CD14-positive monocyte (primary cell): ENCODE data around the gene ARHGAP21. TPM values are rescaled to one million over a fixed set of nuclear protein-coding genes. Genes with fewer than 3 reads are reported as not detected.

ENCODE experiments used
- DNase-seq, 3 donors: peaks; one replicate each; pipeline ENCODE4 v3.0.0-alpha.2; 2011 to 2022
- H2AFZ ChIP-seq: 2 replicates; pipeline ENCODE4 v1.6.0; 2012; ENCODE audit warnings: mild to moderate bottlenecking, low read depth, low read length, inconsistent platforms; ENCODE audit not compliant: insufficient read depth, poor library complexity, severe bottlenecking
- H3K27ac ChIP-seq, 2 donors: 1 replicate in 1 of 2; 2 replicates in 1 of 2; pipeline ENCODE4 v1.5.1; 2012 to 2013; ENCODE audit warnings: low read length in 2 of 2, control low read depth in 1 of 2, inconsistent platforms in 1 of 2, low read depth in 1 of 2, mild to moderate bottlenecking in 1 of 2
- H3K27me3 ChIP-seq, 2 donors: one replicate each; pipeline versions ENCODE4 v1.6.0 to v1.6.1; 2011 to 2013; ENCODE audit warnings: low read length in 2 of 2; ENCODE audit not compliant: control insufficient read depth in 2 of 2, insufficient read depth in 2 of 2
- H3K36me3 ChIP-seq, 2 donors: replicated peaks in 1 of 2; 1 replicate in 1 of 2; 2 replicates in 1 of 2; pipeline versions ENCODE4 v1.5.1 to v1.6.1; 2012 to 2013; ENCODE audit warnings: low read length in 2 of 2, control low read depth in 1 of 2, inconsistent platforms in 1 of 2, mild to moderate bottlenecking in 1 of 2; ENCODE audit not compliant: insufficient read depth in 2 of 2, control insufficient read depth in 1 of 2
- H3K4me1 ChIP-seq, 2 donors: 1 replicate in 1 of 2; 2 replicates in 1 of 2; pipeline versions ENCODE4 v1.5.1 to v1.6.1; 2012 to 2013; ENCODE audit warnings: low read length in 2 of 2, control low read depth in 1 of 2, inconsistent platforms in 1 of 2, mild to moderate bottlenecking in 1 of 2, moderate library complexity in 1 of 2; ENCODE audit not compliant: insufficient read depth in 2 of 2, control insufficient read depth in 1 of 2
- H3K4me2 ChIP-seq: replicated peaks from 2 replicates; pipeline ENCODE3; 2012; ENCODE audit warnings: low read length, moderate library complexity, mild to moderate bottlenecking; ENCODE audit not compliant: poor library complexity, severe bottlenecking; ENCODE audit errors: extremely low read depth
- H3K4me3 ChIP-seq, 3 experiments: fragments of 200-600 bp in 1 of 3; sonication (generic) in 1 of 3; replicated peaks in 1 of 3; 1 replicate in 2 of 3; 2 replicates in 1 of 3; pipeline ENCODE4 v1.5.1; 2011 to 2013; ENCODE audit warnings: low read length in 3 of 3, mild to moderate bottlenecking in 3 of 3, control low read depth in 2 of 3, low read depth in 2 of 3, inconsistent platforms in 1 of 3, moderate library complexity in 1 of 3
- H3K79me2 ChIP-seq: 2 replicates; pipeline ENCODE4 v1.6.0; 2012; ENCODE audit warnings: mild to moderate bottlenecking, control low read depth, inconsistent platforms, low read length, moderate library complexity; ENCODE audit not compliant: insufficient read depth
- H3K9ac ChIP-seq: 2 replicates; pipeline ENCODE4 v1.6.0; 2017; ENCODE audit warnings: low read length, mild to moderate bottlenecking; ENCODE audit not compliant: insufficient read depth, poor library complexity, severe bottlenecking
- H3K9me3 ChIP-seq, 2 donors: replicated peaks in 1 of 2; 1 replicate in 1 of 2; 2 replicates in 1 of 2; pipeline versions ENCODE4 v1.5.1 to v1.6.1; 2012 to 2013; ENCODE audit warnings: low read length in 2 of 2, control low read depth in 1 of 2; ENCODE audit not compliant: control insufficient read depth in 1 of 2, insufficient read depth in 1 of 2
- H4K20me1 ChIP-seq: 2 replicates; pipeline ENCODE4 v1.6.0; 2012; ENCODE audit warnings: mild to moderate bottlenecking, low read length, control low read depth, moderate library complexity; ENCODE audit not compliant: insufficient read depth
- H3K27ac Mint-ChIP-seq, 7 donors: one replicate each; pipeline ENCODE4 v1.8.0; 2020; ENCODE audit warnings: mild to moderate bottlenecking in 7 of 7, mixed read lengths in 7 of 7, moderate library complexity in 6 of 7, inconsistent platforms in 2 of 7
- H3K27me3 Mint-ChIP-seq, 3 donors: one replicate each; pipeline ENCODE4 v1.8.0; 2021 to 2022; ENCODE audit warnings: low read depth in 3 of 3, mild to moderate bottlenecking in 3 of 3, mixed read lengths in 3 of 3, moderate library complexity in 3 of 3, inconsistent platforms in 1 of 3
- H3K36me3 Mint-ChIP-seq, 2 donors: one replicate each; pipeline ENCODE4 v1.8.0; 2020; ENCODE audit warnings: mixed read lengths in 2 of 2, inconsistent platforms in 1 of 2, mild to moderate bottlenecking in 1 of 2
- H3K4me1 Mint-ChIP-seq: one replicate; pipeline ENCODE4 v1.8.0; 2020; ENCODE audit warnings: mild to moderate bottlenecking, mixed read lengths
- H3K4me3 Mint-ChIP-seq, 2 donors: one replicate each; pipeline ENCODE4 v1.8.0; 2020; ENCODE audit warnings: mild to moderate bottlenecking in 2 of 2, mixed read lengths in 2 of 2, moderate library complexity in 1 of 2
- H3K9me3 Mint-ChIP-seq, 7 donors: one replicate each; pipeline ENCODE4 v1.8.0; 2020 to 2022; ENCODE audit warnings: mixed read lengths in 7 of 7, mild to moderate bottlenecking in 6 of 7, moderate library complexity in 6 of 7, inconsistent platforms in 2 of 7
- CTCF ChIP-seq: fragments of 200-600 bp; IDR thresholded peaks from one replicate; pipeline ENCODE4 v1.8.0; 2022; ENCODE audit warnings: antibody characterized with exemption, mild to moderate bottlenecking
- WGBS: methylation state at CpG from one replicate; pipeline ENCODE4 v1.1.5; 2013; ENCODE audit warnings: missing lambda C conversion rate; ENCODE audit not compliant: insufficient coverage; 5-methylcytosine and 5-hydroxymethylcytosine counted together
- intact Hi-C, 2 donors: fragments of 100-400 bp; cut with micrococcal nuclease; formaldehyde crosslinking; loops; one replicate each; pipeline versions ENCODE4 v1.15.0 to v1.15.1; 2023
- polyA plus RNA-seq, 3 donors: library from polyadenylated mRNA; depleted of rRNA in 1 of 3; unstranded in 2 of 3; stranded (reverse) in 1 of 3; fragments of 300-500 nt in 2 of 3; fragments of >200 nt in 1 of 3; fragmentation: Illumina TruSeq in 2 of 3; gene quantifications; 1 replicate in 2 of 3; 2 replicates in 1 of 3; pipeline ENCODE4 v1.2.3, GENCODE V29; 2012 to 2021

The ARHGAP21 gene
- polyA plus RNA-seq, 3 donors = 2.1 to 20.0 (median 3.4) TPM

DNA sequence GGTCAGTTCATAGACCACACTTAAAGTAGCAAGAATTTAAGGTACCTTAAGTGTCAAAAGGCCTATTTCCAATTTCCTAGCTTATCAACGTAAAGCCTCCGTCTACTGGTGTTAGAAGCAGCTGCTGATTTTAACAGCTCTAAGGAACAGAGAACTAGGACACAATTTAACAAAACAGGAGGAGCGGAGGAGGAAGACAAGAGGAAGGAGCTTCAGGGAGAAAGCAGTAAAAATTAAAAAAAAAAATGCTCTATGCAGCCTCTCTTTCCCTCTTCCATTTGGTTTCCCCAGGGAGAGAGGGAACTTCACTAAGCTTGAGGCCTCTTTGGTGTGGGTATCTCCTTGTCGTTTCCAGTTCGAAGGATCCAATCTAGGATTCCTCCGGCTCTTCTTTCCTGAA, 22.7 kb downstream of the ARHGAP21 start:
- no peak for TF ChIP-seq CTCF
- Histone ChIP-seq H3K4me1 (peaks cover 6 to 12% of the 10 kb centered on the region in 2 donors), H3K27ac (no peak overlapping the region), H3K4me2 (no peak overlapping the region), H2AFZ (no peak overlapping the region), H3K9ac (no peak overlapping the region), H4K20me1 (peaks cover 59% of the 10 kb centered on the region), H3K36me3 (no peaks in the 10 kb centered on the region), H3K27me3 (no peaks in the 10 kb centered on the region), H3K79me2 (peaks cover 25% of the 10 kb centered on the region), H3K4me3 (no peak overlapping the region), H3K9me3 (no peaks in the 10 kb centered on the region)
- H3K27me3 Mint-ChIP-seq = peaks cover 0 to 3% (median 1%) of the 10 kb centered on the region in 3 donors
- no CpG with 5 or more reads among the region's 6 CpGs for WGBS
- H3K9me3 Mint-ChIP-seq = peaks cover 0 to 1% (median 0%) of the 10 kb centered on the region in 7 donors
- no peak overlapping the region for H3K27ac Mint-ChIP-seq
- H3K36me3 Mint-ChIP-seq = no peaks in the 10 kb centered on the region
- DNase-seq = no peak
- no peak overlapping the region for H3K4me3 Mint-ChIP-seq
- peaks cover 10% of the 10 kb centered on the region for H3K4me1 Mint-ChIP-seq
- intact Hi-C loops = no loop called here

DNA sequence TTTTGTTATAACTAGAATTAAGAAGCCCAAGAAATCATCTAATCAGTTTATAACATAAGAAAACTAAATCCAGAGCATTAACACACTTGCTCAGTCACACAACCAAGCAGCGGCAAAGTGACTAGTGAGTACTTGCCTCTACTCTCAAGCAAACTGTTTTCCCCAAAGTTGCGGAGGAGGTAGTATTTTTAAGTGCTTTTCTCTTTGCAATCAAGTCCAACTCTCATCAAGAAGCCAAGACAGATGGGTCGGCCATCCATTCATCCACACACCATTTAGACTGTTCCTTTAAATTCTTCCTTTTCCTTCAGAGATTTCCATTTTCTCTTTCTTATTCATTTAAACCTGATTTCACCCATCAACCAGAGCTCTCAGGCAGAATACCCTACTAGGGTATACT, 25.4 kb downstream of the ARHGAP21 start:
- Histone ChIP-seq H3K4me3 (no peak overlapping the region), H3K27me3 (no peaks in the 10 kb centered on the region), H3K36me3 (no peaks in the 10 kb centered on the region), H3K4me2 (no peak overlapping the region), H3K9ac (no peak overlapping the region), H4K20me1 (peaks cover 60% of the 10 kb centered on the region), H3K9me3 (no peaks in the 10 kb centered on the region), H3K27ac (no peak overlapping the region), H2AFZ (no peak overlapping the region), H3K79me2 (peaks cover 1% of the 10 kb centered on the region), H3K4me1 (peaks cover 6 to 10% of the 10 kb centered on the region in 2 donors)
- no peak overlapping the region for H3K4me3 Mint-ChIP-seq
- TF ChIP-seq CTCF = no peak
- peaks cover 0 to 1% (median 0%) of the 10 kb centered on the region in 7 donors for H3K9me3 Mint-ChIP-seq
- H3K4me1 Mint-ChIP-seq = peaks cover 10% of the 10 kb centered on the region
- H3K36me3 Mint-ChIP-seq = no peaks in the 10 kb centered on the region
- intact Hi-C loops = no loop called here
- H3K27me3 Mint-ChIP-seq = peaks cover 1 to 6% (median 3%) of the 10 kb centered on the region in 3 donors
- DNase-seq = no peak
- WGBS = 80% methylated on average over 1 of the region's 3 CpGs
- H3K27ac Mint-ChIP-seq = no peak overlapping the region
